Loucy (cell line): ENCODE data around the gene HRH3.

Experiments used
- CTCF ChIP-seq: fragments of 200-600 bp; sonication (generic); conservative IDR thresholded peaks from 2 replicates; pipeline ENCODE4 v1.5.1; 2014; ENCODE audit warnings: mild to moderate bottlenecking, antibody characterized with exemption, low read length
- EZH2phosphoT487 ChIP-seq: fragments of 200-600 bp; IDR thresholded peaks from 2 replicates; pipeline ENCODE4 v1.6.1; 2018; ENCODE audit warnings: antibody characterized with exemption, mild to moderate bottlenecking, moderate library complexity, borderline replicate concordance

- no peak for TF ChIP-seq CTCF
- TF ChIP-seq EZH2phosphoT487: no peak
These were observed 32.4 kb upstream of the HRH3 start for GRCh38 chr20:62252342-62252966.
